ENCODE data around the gene PTH2R.

DNA sequence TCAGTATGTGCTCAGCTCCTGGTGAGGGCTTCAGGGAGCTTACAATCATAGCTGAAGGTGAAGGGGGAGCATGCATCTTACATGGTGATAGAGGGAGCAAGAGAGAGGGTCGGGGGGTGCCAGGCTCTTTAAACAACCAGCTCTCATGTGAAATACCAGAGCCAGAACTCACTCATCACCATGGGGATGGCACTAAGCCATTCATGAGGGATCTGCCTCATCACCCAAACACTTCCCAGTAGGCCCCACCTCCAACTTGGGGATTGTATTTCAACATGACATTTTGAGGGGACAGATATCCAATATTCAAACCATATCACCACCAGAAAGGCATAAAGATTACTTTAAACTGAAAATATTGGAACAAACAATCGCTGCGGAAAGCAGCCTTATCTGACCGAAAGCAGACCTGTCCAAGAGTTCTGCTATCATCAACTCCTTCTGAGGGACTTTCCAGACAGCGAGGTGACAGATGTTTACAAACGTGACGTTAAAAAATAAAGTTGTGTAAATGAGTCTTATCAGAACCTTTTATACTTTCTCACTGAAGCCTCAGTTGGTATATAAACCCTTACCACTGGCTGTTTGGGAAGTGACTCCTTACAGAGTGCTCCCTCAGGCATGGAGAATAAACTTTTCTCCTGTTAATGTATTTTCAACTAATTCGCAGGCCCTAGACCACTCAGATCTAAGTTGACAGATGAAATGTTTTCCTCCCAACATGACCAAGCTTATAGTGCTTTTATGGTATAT, 35.5 kb upstream of the PTH2R start:
- TF ChIP-seq POLR2A (IDR thresholded peaks at IDR 0.05; ENCODE audit: low read depth, low read length) = no peak
- no peak for TF ChIP-seq POLR2AphosphoS5 (IDR thresholded peaks at IDR 0.05; ENCODE audit: low read depth, low read length)
